WTC11 (cell line): ENCODE measurements around the gene RAB43. TPM values are rescaled to one million over a fixed set of nuclear protein-coding genes. Genes with fewer than 3 reads are reported as not detected.

ENCODE experiments used
- ATAC-seq: fragments of 200-7000 bp; cut with Tn5 transposase; 2 replicates; pipeline ENCODE4 v1.10.0; 2021; ENCODE audit warnings: mild to moderate bottlenecking, moderate library complexity
- CTCF ChIA-PET: fragments of 300-600 bp; sonication (Branson Sonifier 250); formaldehyde crosslinking; loops from one replicate; lab custom pipeline; 2021; ENCODE audit warnings: antibody characterized with exemption; lab: Charles Lee
- POLR2A ChIA-PET: fragments of 350-600 bp; sonication (Branson Sonifier 250); formaldehyde crosslinking; loops from one replicate; lab custom pipeline; 2021; ENCODE audit warnings: antibody characterized with exemption; lab: Charles Lee
- DNase-seq: peaks from one replicate; pipeline ENCODE4 v3.0.0; 2021; ENCODE audit warnings: low spot score
- H3K27ac Mint-ChIP-seq: 2 replicates; pipeline ENCODE4 v1.8.0; 2021; ENCODE audit warnings: mixed read lengths
- H3K27me3 Mint-ChIP-seq: 2 replicates; pipeline ENCODE4 v1.8.0; 2021; ENCODE audit warnings: low read depth, mild to moderate bottlenecking, moderate library complexity, mixed read lengths
- H3K36me3 Mint-ChIP-seq: 2 replicates; pipeline ENCODE4 v1.8.0; 2021; ENCODE audit warnings: mixed read lengths
- H3K4me1 Mint-ChIP-seq: 2 replicates; pipeline ENCODE4 v1.8.0; 2022; ENCODE audit warnings: mixed read lengths
- H3K4me3 Mint-ChIP-seq: 2 replicates; pipeline ENCODE4 v1.8.0; 2021; ENCODE audit warnings: mild to moderate bottlenecking, moderate library complexity, mixed read lengths
- H3K9me3 Mint-ChIP-seq: 2 replicates; pipeline ENCODE4 v1.8.0; 2021; ENCODE audit warnings: mixed read lengths
- CREB1 ChIP-seq: sonication (generic); formaldehyde crosslinking; IDR thresholded peaks from 2 replicates; pipeline ENCODE4 v1.8.0; 2023; ENCODE audit warnings: mild to moderate bottlenecking, missing genetic modification reagents
- CREM ChIP-seq: sonication (generic); formaldehyde crosslinking; IDR thresholded peaks from 2 replicates; pipeline ENCODE4 v1.8.1; 2022; ENCODE audit warnings: mild to moderate bottlenecking, missing genetic modification reagents, moderate library complexity
- GABPB1 ChIP-seq: sonication (generic); formaldehyde crosslinking; IDR thresholded peaks from 2 replicates; pipeline ENCODE4 v1.8.1; 2023; ENCODE audit warnings: mild to moderate bottlenecking, missing genetic modification reagents
- IRF2 ChIP-seq: sonication (generic); formaldehyde crosslinking; IDR thresholded peaks from 2 replicates; pipeline ENCODE4 v1.8.0; 2022; ENCODE audit warnings: low read depth, missing genetic modification reagents, borderline replicate concordance
- JAZF1 ChIP-seq: fragments of 250-450 bp; sonication (Bioruptor Pico); IDR thresholded peaks from 2 replicates; pipeline ENCODE4 v1.9.0; 2021; ENCODE audit warnings: moderate library complexity, mild to moderate bottlenecking, inconsistent platforms
- KAT7 ChIP-seq: sonication (generic); formaldehyde crosslinking; IDR thresholded peaks from 2 replicates; pipeline ENCODE4 v1.8.1; 2023; ENCODE audit warnings: missing genetic modification reagents, mild to moderate bottlenecking, borderline replicate concordance
- MXD4 ChIP-seq: fragments of 250-450 bp; sonication (Bioruptor Pico); IDR thresholded peaks from 2 replicates; pipeline ENCODE4 v1.8.0; 2021; ENCODE audit warnings: mild to moderate bottlenecking, moderate library complexity, borderline replicate concordance
- MYBL2 ChIP-seq: sonication (generic); formaldehyde crosslinking; IDR thresholded peaks from 2 replicates; pipeline ENCODE4 v1.8.1; 2023; ENCODE audit warnings: mild to moderate bottlenecking, moderate library complexity, missing genetic modification reagents
- NR2C2 ChIP-seq: sonication (generic); formaldehyde crosslinking; IDR thresholded peaks from 2 replicates; pipeline ENCODE4 v1.8.0; 2022; ENCODE audit warnings: mild to moderate bottlenecking, missing genetic modification reagents
- ZNF317 ChIP-seq: sonication (generic); formaldehyde crosslinking; IDR thresholded peaks from 2 replicates; pipeline ENCODE4 v1.8.1; 2023; ENCODE audit warnings: low read depth, mild to moderate bottlenecking, moderate library complexity, missing genetic modification reagents, borderline replicate concordance
- ZNF396 ChIP-seq: fragments of 250-450 bp; sonication (Bioruptor Pico); IDR thresholded peaks from 2 replicates; pipeline ENCODE4 v1.8.0; 2021; ENCODE audit warnings: mild to moderate bottlenecking, moderate library complexity, borderline replicate concordance
- ZNF671 ChIP-seq: fragments of 250-450 bp; sonication (Bioruptor Pico); IDR thresholded peaks from 2 replicates; pipeline ENCODE4 v1.8.0; 2021; ENCODE audit warnings: mild to moderate bottlenecking
- total RNA-seq: library from RNA; stranded (reverse); gene quantifications from 3 replicates; pipeline ENCODE4 v1.2.3, GENCODE V29; 2021
- TF ChIP-seq, protein P1 (sequence below): sonication (generic); formaldehyde crosslinking; IDR thresholded peaks from 2 replicates; pipeline ENCODE4 v1.8.0; 2022; ENCODE audit warnings: mild to moderate bottlenecking, missing genetic modification reagents
- TF ChIP-seq, protein P2 (sequence below): fragments of 250-450 bp; sonication (Bioruptor Pico); IDR thresholded peaks from 2 replicates; pipeline ENCODE4 v1.9.0; 2021; ENCODE audit warnings: mild to moderate bottlenecking
- TF ChIP-seq, protein P3 (sequence below): sonication (generic); formaldehyde crosslinking; IDR thresholded peaks from 2 replicates; pipeline ENCODE4 v1.8.0; 2022; ENCODE audit warnings: mild to moderate bottlenecking, missing genetic modification reagents
- TF ChIP-seq, protein P4 (sequence below): sonication (generic); formaldehyde crosslinking; IDR thresholded peaks from 2 replicates; pipeline ENCODE4 v1.8.0; 2023; ENCODE audit warnings: missing genetic modification reagents
- TF ChIP-seq, protein P5 (sequence below): sonication (generic); formaldehyde crosslinking; IDR thresholded peaks from 2 replicates; pipeline ENCODE4 v1.8.1; 2023; ENCODE audit warnings: mild to moderate bottlenecking, missing genetic modification reagents, borderline replicate concordance
- TF ChIP-seq, protein P6 (sequence below): fragments of 200-600 bp; IDR thresholded peaks from 2 replicates; pipeline ENCODE4 v1.8.0; 2022; ENCODE audit warnings: antibody characterized with exemption
- TF ChIP-seq, protein P7 (sequence below): sonication (generic); formaldehyde crosslinking; IDR thresholded peaks from 2 replicates; pipeline ENCODE4 v1.8.0; 2022; ENCODE audit warnings: mild to moderate bottlenecking, missing genetic modification reagents
- TF ChIP-seq, protein P8 (sequence below): fragments of 250-450 bp; sonication (Bioruptor Pico); conservative IDR thresholded peaks from 2 replicates; pipeline ENCODE4 v1.9.0; 2021; ENCODE audit warnings: mild to moderate bottlenecking
- TF ChIP-seq, protein P9 (sequence below): fragments of 250-450 bp; sonication (Bioruptor Pico); IDR thresholded peaks from 2 replicates; pipeline ENCODE4 v1.9.0; 2021; ENCODE audit warnings: mild to moderate bottlenecking, borderline replicate concordance

The RAB43 gene
- total RNA-seq, 1 experiment from 2014 or later, result 34.5 TPM

DNA sequence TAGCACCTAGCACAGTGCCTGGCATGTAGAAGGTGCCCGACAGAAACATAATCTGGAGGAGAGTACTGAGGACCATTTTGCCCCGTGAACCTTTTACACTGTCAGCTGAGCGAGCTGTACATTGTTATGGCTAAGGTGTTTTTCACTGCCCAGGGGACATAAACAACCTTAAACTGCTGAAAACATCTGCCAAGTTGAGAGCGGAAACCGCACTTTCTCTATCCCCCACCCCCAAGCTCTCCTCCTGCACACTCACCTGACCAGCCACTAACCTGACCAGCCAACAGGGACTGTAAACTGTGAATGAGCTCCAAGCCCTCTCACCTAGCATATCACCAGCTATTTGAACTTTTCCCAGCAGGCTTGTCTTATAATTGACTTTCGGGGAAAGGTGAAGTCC, 17.6 kb downstream of the RAB43 start (continued):
- TF ChIP-seq, protein P1, sequence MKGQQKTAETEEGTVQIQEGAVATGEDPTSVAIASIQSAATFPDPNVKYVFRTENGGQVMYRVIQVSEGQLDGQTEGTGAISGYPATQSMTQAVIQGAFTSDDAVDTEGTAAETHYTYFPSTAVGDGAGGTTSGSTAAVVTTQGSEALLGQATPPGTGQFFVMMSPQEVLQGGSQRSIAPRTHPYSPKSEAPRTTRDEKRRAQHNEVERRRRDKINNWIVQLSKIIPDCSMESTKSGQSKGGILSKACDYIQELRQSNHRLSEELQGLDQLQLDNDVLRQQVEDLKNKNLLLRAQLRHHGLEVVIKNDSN (CRISPR knock-in tag), result no peak
- TF ChIP-seq GABPB1 (CRISPR knock-in tag) (no peak), ZNF396 (no peak), JAZF1 (CRISPR knock-in tag) (no peak), CREB1 (CRISPR knock-in tag) (no peak), IRF2 (no peak)
- TF ChIP-seq, protein P2, sequence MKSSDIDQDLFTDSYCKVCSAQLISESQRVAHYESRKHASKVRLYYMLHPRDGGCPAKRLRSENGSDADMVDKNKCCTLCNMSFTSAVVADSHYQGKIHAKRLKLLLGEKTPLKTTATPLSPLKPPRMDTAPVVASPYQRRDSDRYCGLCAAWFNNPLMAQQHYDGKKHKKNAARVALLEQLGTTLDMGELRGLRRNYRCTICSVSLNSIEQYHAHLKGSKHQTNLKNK (CRISPR knock-in tag), result no peak
- TF ChIP-seq, protein P3, sequence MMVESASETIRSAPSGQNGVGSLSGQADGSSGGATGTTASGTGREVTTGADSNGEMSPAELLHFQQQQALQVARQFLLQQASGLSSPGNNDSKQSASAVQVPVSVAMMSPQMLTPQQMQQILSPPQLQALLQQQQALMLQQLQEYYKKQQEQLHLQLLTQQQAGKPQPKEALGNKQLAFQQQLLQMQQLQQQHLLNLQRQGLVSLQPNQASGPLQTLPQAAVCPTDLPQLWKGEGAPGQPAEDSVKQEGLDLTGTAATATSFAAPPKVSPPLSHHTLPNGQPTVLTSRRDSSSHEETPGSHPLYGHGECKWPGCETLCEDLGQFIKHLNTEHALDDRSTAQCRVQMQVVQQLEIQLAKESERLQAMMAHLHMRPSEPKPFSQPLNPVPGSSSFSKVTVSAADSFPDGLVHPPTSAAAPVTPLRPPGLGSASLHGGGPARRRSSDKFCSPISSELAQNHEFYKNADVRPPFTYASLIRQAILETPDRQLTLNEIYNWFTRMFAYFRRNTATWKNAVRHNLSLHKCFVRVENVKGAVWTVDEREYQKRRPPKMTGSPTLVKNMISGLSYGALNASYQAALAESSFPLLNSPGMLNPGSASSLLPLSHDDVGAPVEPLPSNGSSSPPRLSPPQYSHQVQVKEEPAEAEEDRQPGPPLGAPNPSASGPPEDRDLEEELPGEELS, result no peak
- TF ChIP-seq, protein P4, sequence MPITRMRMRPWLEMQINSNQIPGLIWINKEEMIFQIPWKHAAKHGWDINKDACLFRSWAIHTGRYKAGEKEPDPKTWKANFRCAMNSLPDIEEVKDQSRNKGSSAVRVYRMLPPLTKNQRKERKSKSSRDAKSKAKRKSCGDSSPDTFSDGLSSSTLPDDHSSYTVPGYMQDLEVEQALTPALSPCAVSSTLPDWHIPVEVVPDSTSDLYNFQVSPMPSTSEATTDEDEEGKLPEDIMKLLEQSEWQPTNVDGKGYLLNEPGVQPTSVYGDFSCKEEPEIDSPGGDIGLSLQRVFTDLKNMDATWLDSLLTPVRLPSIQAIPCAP, result no peak

DNA sequence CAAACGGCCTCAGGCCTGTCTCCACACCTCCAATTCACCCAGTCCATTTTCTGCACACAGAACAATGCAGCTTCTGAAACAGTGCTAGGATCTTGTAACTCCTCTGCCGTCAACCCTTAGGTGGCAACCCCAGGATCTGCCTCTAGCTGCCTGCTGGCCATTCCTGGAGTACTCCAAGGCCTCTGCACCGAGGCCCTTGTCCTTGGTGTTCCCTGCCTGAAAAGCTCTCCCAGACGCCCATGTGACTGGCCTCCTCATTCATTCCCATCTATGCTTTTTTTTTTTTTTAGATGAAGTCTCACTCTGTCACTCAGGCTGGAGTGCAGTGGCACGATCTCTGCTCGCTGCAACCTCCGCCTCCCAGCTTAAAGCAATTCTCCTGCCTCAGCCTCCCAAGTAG, 18.3 kb downstream of the RAB43 start:
- POLR2A ChIA-PET, result no interaction called here
- no peaks in the 10 kb centered on the region for H3K27me3 Mint-ChIP-seq
- no peak for DNase-seq
- H3K9me3 Mint-ChIP-seq, result peaks cover 2% of the 10 kb centered on the region
- H3K36me3 Mint-ChIP-seq, result peaks cover 2% of the 10 kb centered on the region
- peak overlapping the region; percentile 53; the same call in 1 of the 2 replicates for H3K27ac Mint-ChIP-seq
- ATAC-seq, result no peak
- no peaks in the 10 kb centered on the region for H3K4me1 Mint-ChIP-seq
- CTCF ChIA-PET, result interaction anchor here (1.2 to 1.4 kb wide), 2 partner anchors 133 to 142 kb away, joined by 4 to 6 read pairs; no protein-coding TSS in a partner anchor
- H3K4me3 Mint-ChIP-seq, result no peak overlapping the region
- TF ChIP-seq ZNF317 (CRISPR knock-in tag) (no peak), KAT7 (CRISPR knock-in tag) (no peak), CREM (CRISPR knock-in tag) (no peak), ZNF671 (CRISPR knock-in tag) (no peak), MYBL2 (CRISPR knock-in tag) (no peak), NR2C2 (no peak), MXD4 (no peak)
- TF ChIP-seq, protein P5, sequence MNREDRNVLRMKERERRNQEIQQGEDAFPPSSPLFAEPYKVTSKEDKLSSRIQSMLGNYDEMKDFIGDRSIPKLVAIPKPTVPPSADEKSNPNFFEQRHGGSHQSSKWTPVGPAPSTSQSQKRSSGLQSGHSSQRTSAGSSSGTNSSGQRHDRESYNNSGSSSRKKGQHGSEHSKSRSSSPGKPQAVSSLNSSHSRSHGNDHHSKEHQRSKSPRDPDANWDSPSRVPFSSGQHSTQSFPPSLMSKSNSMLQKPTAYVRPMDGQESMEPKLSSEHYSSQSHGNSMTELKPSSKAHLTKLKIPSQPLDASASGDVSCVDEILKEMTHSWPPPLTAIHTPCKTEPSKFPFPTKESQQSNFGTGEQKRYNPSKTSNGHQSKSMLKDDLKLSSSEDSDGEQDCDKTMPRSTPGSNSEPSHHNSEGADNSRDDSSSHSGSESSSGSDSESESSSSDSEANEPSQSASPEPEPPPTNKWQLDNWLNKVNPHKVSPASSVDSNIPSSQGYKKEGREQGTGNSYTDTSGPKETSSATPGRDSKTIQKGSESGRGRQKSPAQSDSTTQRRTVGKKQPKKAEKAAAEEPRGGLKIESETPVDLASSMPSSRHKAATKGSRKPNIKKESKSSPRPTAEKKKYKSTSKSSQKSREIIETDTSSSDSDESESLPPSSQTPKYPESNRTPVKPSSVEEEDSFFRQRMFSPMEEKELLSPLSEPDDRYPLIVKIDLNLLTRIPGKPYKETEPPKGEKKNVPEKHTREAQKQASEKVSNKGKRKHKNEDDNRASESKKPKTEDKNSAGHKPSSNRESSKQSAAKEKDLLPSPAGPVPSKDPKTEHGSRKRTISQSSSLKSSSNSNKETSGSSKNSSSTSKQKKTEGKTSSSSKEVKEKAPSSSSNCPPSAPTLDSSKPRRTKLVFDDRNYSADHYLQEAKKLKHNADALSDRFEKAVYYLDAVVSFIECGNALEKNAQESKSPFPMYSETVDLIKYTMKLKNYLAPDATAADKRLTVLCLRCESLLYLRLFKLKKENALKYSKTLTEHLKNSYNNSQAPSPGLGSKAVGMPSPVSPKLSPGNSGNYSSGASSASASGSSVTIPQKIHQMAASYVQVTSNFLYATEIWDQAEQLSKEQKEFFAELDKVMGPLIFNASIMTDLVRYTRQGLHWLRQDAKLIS (CRISPR knock-in tag), result no peak
- TF ChIP-seq, protein P6, sequence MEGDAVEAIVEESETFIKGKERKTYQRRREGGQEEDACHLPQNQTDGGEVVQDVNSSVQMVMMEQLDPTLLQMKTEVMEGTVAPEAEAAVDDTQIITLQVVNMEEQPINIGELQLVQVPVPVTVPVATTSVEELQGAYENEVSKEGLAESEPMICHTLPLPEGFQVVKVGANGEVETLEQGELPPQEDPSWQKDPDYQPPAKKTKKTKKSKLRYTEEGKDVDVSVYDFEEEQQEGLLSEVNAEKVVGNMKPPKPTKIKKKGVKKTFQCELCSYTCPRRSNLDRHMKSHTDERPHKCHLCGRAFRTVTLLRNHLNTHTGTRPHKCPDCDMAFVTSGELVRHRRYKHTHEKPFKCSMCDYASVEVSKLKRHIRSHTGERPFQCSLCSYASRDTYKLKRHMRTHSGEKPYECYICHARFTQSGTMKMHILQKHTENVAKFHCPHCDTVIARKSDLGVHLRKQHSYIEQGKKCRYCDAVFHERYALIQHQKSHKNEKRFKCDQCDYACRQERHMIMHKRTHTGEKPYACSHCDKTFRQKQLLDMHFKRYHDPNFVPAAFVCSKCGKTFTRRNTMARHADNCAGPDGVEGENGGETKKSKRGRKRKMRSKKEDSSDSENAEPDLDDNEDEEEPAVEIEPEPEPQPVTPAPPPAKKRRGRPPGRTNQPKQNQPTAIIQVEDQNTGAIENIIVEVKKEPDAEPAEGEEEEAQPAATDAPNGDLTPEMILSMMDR, result no peak
- TF ChIP-seq, protein P7, sequence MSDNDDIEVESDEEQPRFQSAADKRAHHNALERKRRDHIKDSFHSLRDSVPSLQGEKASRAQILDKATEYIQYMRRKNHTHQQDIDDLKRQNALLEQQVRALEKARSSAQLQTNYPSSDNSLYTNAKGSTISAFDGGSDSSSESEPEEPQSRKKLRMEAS (CRISPR knock-in tag), result no peak
- TF ChIP-seq, protein P8, sequence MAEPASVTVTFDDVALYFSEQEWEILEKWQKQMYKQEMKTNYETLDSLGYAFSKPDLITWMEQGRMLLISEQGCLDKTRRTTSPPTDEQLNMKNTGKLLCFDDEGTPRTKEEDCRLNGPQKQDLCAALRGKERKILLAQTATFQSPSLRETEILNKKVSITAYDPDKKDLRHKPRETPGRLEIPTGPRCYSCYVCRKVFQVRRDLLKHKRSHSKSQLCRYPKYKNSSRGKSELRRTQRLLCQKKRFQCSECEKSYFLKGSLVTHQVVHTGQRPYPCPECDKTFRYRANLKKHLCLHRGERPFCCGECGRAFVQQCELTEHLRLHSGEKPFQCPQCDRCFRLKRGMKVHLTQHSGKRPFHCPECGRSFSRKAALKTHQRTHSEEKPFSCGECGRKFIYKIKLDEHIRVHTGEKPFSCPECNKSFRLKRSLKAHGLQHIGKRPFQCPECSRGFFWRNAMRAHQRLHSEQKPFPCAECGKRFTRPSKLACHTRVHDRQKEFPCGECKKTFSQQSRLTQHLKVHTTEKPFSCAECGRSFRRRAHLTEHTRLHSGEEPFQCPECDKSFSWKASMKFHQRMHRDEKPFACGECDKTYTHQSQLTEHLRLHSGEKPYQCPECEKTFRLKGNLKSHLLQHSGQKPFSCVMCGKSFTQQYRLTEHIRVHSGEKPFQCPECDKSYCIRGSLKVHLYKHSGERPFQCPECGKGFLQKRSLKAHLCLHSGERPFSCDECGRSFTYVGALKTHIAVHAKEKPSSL, result no peak
- TF ChIP-seq, protein P9, sequence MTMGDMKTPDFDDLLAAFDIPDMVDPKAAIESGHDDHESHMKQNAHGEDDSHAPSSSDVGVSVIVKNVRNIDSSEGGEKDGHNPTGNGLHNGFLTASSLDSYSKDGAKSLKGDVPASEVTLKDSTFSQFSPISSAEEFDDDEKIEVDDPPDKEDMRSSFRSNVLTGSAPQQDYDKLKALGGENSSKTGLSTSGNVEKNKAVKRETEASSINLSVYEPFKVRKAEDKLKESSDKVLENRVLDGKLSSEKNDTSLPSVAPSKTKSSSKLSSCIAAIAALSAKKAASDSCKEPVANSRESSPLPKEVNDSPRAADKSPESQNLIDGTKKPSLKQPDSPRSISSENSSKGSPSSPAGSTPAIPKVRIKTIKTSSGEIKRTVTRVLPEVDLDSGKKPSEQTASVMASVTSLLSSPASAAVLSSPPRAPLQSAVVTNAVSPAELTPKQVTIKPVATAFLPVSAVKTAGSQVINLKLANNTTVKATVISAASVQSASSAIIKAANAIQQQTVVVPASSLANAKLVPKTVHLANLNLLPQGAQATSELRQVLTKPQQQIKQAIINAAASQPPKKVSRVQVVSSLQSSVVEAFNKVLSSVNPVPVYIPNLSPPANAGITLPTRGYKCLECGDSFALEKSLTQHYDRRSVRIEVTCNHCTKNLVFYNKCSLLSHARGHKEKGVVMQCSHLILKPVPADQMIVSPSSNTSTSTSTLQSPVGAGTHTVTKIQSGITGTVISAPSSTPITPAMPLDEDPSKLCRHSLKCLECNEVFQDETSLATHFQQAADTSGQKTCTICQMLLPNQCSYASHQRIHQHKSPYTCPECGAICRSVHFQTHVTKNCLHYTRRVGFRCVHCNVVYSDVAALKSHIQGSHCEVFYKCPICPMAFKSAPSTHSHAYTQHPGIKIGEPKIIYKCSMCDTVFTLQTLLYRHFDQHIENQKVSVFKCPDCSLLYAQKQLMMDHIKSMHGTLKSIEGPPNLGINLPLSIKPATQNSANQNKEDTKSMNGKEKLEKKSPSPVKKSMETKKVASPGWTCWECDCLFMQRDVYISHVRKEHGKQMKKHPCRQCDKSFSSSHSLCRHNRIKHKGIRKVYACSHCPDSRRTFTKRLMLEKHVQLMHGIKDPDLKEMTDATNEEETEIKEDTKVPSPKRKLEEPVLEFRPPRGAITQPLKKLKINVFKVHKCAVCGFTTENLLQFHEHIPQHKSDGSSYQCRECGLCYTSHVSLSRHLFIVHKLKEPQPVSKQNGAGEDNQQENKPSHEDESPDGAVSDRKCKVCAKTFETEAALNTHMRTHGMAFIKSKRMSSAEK, result no peak
